GM21447 (cell line): ENCODE measurements around the gene TIFAB.
A peak's percentile ranks its signal among the peaks of the same experiment; 100 is the strongest.

Source experiments
- ATAC-seq: cut with Tn5 transposase; IDR thresholded peaks from one replicate; pipeline ENCODE4 v1.9.1; 2021; ENCODE audit not compliant: unreplicated experiment

The TIFAB gene

DNA sequence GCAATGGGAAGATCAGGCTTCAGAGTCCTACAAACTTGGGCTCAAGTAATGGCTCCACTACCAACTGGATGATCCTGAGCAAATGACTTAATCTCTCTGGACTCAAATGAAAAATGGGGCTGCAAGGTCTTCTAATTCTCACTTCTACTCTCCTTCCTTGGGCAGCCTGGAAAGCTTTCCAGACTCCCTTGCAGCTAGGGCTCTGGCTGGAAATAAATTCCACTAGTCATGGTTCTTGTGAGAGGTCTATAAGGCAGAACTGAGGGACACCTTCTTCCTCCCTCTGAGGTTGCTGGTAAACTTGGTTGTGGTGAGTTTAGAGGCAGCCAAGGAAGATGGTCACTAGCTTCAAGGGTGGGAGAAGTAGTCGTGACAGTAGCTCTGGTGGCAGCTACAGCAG lies 23.6 kb downstream of the TIFAB start:
- no peak for ATAC-seq

GRCh38 chr5:135426102-135427082 lies 25.8 kb downstream of the TIFAB start:
- peak; percentile 73 for ATAC-seq

GRCh38 chr5:135425641-135426040 lies 26.5 kb downstream of the TIFAB start:
- ATAC-seq: no peak

GRCh38 chr5:135423846-135424168 lies 28.3 kb downstream of the TIFAB start:
- ATAC-seq: no peak

- no peak for ATAC-seq
Observed at GRCh38 chr5:135423146-135423845, 28.9 kb downstream of the TIFAB start.

DNA sequence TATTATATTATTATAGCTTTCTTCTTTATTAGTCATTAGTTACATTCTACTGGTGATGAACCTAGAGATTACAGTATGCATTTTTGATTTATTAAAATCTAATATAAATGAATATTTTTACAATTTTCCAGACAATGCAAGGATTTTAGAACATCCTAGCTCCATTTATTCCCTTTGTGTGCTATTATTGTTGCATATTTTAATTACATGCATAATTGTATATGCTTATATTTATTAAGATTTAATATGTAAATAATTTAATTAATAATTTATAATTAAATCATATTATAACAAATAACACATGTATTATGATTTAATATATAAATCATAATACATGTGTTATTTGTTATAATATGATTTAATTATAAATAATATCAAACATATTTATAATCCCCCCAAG lies 29.7 kb downstream of the TIFAB start:
- ATAC-seq: no peak

GRCh38 chr5:135417083-135417482 lies 35.1 kb downstream of the TIFAB start:
- ATAC-seq: no peak

- no peak for ATAC-seq
Observed at GRCh38 chr5:135405082-135405481, 47.1 kb downstream of the TIFAB start.

DNA sequence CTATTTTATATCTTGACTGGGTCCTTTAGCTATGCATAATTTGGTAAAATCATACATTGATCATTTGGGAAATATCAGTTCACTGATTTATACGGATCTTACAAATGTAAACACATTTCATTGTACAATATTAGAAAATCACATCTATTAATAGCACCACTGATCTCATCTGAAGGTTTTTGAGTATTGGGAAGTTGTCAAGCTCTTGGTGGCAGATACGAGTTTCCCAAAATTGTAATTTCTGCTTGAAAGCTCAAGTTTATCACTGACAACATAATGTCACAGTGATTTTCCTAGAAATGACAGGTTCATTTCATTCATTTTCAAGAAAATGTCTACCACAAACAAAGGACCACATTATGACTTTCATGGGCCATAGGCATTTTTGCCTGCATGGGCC lies 50.1 kb downstream of the TIFAB start:
- ATAC-seq: no peak

GRCh38 chr5:135400866-135401265 lies 51.3 kb downstream of the TIFAB start:
- no peak for ATAC-seq

GRCh38 chr5:135399794-135400542 lies 52.2 kb downstream of the TIFAB start:
- no peak for ATAC-seq

DNA sequence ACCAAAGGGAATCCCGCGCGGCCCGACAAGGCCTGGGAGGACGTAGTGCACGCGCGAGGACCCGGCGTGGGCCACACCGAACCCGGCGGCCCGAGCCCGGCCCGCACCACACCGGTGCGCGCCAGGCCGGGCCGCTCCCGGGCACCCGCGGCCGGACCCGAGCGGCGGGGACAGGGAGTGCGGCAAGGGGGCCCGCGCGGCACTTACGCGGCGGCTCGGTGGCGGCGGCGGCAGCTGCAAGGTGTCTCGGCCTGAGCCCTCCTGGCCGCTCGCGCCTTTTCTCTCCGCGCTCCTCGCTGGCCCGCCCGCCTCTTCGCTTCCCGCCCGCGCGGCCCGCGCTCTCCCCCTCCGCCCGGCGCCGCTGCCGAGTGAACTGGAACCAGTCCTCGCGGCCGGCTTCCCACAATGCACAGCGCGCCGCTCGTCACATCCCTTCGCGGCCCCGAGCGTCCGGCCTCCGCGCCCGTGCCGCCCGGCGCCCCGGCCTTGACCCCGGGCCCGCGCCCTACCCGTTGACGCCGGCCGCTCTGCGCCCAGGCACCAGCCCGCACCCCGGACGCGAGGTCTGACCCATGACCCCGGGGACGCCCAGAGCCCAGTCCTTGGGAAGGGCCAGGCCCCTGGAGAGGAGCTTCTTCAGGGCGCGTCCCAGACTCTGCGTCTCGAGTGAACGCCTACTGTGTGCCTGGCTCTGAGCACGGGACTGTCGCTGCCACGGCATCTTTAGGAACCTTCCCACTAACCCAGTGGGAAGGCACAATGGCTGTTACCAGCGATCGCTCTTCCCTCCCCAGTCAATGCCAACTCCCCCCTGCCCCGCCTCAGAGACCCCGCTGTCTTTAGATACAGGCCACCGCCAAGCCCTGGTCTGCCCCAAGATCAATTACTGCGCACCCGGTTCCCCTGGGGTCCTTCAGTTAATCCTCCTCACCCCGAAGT lies 53.0 kb downstream of the TIFAB start, which contains the start of gene MACROH2A1:
TSS of gene MACROH2A1 (minus strand) at position 377 of the 939 bp plus-strand sequence. CDS start 10,138 bp downstream, outside the sequence.
- ATAC-seq: peak; percentile 79

- ATAC-seq: peak; percentile 37
Observed at GRCh38 chr5:135398160-135398854, 53.8 kb downstream of the TIFAB start.
